HEK293 (cell line): ENCODE data around the gene OPA3.
A peak's percentile ranks its signal among the peaks of the same experiment; 100 is the strongest.

ENCODE experiments used
- ATF2 ChIP-seq: fragments of 450-650 bp; formaldehyde crosslinking; IDR thresholded peaks from 2 replicates; pipeline ENCODE4 v1.5.1; 2016; ENCODE audit warnings: missing biosample characterization, missing genetic modification characterization, low read depth
- GLI4 ChIP-seq: fragments of 450-650 bp; formaldehyde crosslinking; IDR thresholded peaks from 2 replicates; pipeline ENCODE4 v1.5.1; 2016; ENCODE audit warnings: missing biosample characterization, missing genetic modification characterization
- IKZF3 ChIP-seq: fragments of 450-650 bp; IDR thresholded peaks from 2 replicates; pipeline ENCODE4 v1.5.0; 2018; ENCODE audit warnings: missing biosample characterization, mild to moderate bottlenecking, missing genetic modification characterization, moderate library complexity
- KLF7 ChIP-seq: fragments of 450-650 bp; formaldehyde crosslinking; IDR thresholded peaks from 2 replicates; pipeline ENCODE4 v1.5.1; 2016; ENCODE audit warnings: missing biosample characterization, missing genetic modification characterization, borderline replicate concordance
- RBAK ChIP-seq: fragments of 450-650 bp; formaldehyde crosslinking; IDR thresholded peaks from 2 replicates; pipeline ENCODE4 v1.5.1; 2016; ENCODE audit warnings: missing biosample characterization, missing genetic modification characterization
- ZBTB20 ChIP-seq: fragments of 450-650 bp; formaldehyde crosslinking; IDR thresholded peaks from 2 replicates; pipeline ENCODE4 v1.5.1; 2016; ENCODE audit warnings: missing biosample characterization, missing genetic modification characterization
- ZBTB6 ChIP-seq: fragments of 450-650 bp; formaldehyde crosslinking; IDR thresholded peaks from 2 replicates; pipeline ENCODE4 v1.5.1; 2017; ENCODE audit warnings: missing biosample characterization, missing genetic modification characterization
- ZBTB8A ChIP-seq: fragments of 450-650 bp; formaldehyde crosslinking; IDR thresholded peaks from 2 replicates; pipeline ENCODE4 v1.5.1; 2016; ENCODE audit warnings: missing biosample characterization, missing genetic modification characterization
- ZNF10 ChIP-seq: fragments of 450-650 bp; formaldehyde crosslinking; IDR thresholded peaks from 2 replicates; pipeline ENCODE4 v1.5.1; 2017; ENCODE audit warnings: missing biosample characterization, missing genetic modification characterization
- ZNF133 ChIP-seq: fragments of 450-650 bp; formaldehyde crosslinking; IDR thresholded peaks from 2 replicates; pipeline ENCODE4 v1.5.1; 2016; ENCODE audit warnings: missing biosample characterization, missing genetic modification characterization
- ZNF138 ChIP-seq: fragments of 450-650 bp; formaldehyde crosslinking; IDR thresholded peaks from 2 replicates; pipeline ENCODE4 v1.5.1; 2016; ENCODE audit warnings: missing biosample characterization, missing genetic modification characterization, borderline replicate concordance
- ZNF157 ChIP-seq: fragments of 450-650 bp; formaldehyde crosslinking; IDR thresholded peaks from 2 replicates; pipeline ENCODE4 v1.5.1; 2016; ENCODE audit warnings: missing biosample characterization, missing genetic modification characterization
- ZNF169 ChIP-seq: fragments of 450-650 bp; formaldehyde crosslinking; IDR thresholded peaks from 2 replicates; pipeline ENCODE4 v1.5.1; 2016; ENCODE audit warnings: missing biosample characterization, missing genetic modification characterization
- ZNF174 ChIP-seq: fragments of 450-650 bp; formaldehyde crosslinking; IDR thresholded peaks from 2 replicates; pipeline ENCODE4 v1.5.0; 2017; ENCODE audit warnings: missing biosample characterization, mild to moderate bottlenecking, missing genetic modification characterization
- ZNF175 ChIP-seq: fragments of 450-650 bp; formaldehyde crosslinking; IDR thresholded peaks from 2 replicates; pipeline ENCODE4 v1.5.1; 2016; ENCODE audit warnings: missing biosample characterization, missing genetic modification characterization
- ZNF18 ChIP-seq: fragments of 450-650 bp; formaldehyde crosslinking; IDR thresholded peaks from 2 replicates; pipeline ENCODE4 v1.5.1; 2016; ENCODE audit warnings: missing biosample characterization, missing genetic modification characterization
- ZNF184 ChIP-seq: fragments of 450-650 bp; IDR thresholded peaks from 2 replicates; pipeline ENCODE4 v1.5.1; 2018; ENCODE audit warnings: missing biosample characterization, mild to moderate bottlenecking, missing genetic modification characterization
- ZNF2 ChIP-seq: fragments of 450-650 bp; formaldehyde crosslinking; IDR thresholded peaks from 2 replicates; pipeline ENCODE4 v1.5.1; 2016; ENCODE audit warnings: missing biosample characterization, missing genetic modification characterization
- ZNF214 ChIP-seq: fragments of 450-650 bp; formaldehyde crosslinking; IDR thresholded peaks from 2 replicates; pipeline ENCODE4 v1.5.1; 2017; ENCODE audit warnings: missing biosample characterization, mild to moderate bottlenecking, missing genetic modification characterization, borderline replicate concordance
- ZNF302 ChIP-seq: fragments of 450-650 bp; formaldehyde crosslinking; IDR thresholded peaks from 2 replicates; pipeline ENCODE4 v1.5.1; 2016; ENCODE audit warnings: missing biosample characterization, missing genetic modification characterization, low read depth
- ZNF311 ChIP-seq: fragments of 450-650 bp; formaldehyde crosslinking; IDR thresholded peaks from 2 replicates; pipeline ENCODE4 v1.5.1; 2017; ENCODE audit warnings: missing biosample characterization, missing genetic modification characterization, borderline replicate concordance
- ZNF391 ChIP-seq: fragments of 450-650 bp; formaldehyde crosslinking; IDR thresholded peaks from 2 replicates; pipeline ENCODE4 v1.5.1; 2016; ENCODE audit warnings: low read depth, missing biosample characterization, missing genetic modification characterization, borderline replicate concordance
- ZNF433 ChIP-seq: fragments of 450-650 bp; formaldehyde crosslinking; IDR thresholded peaks from 2 replicates; pipeline ENCODE4 v1.5.1; 2016; ENCODE audit warnings: missing biosample characterization, missing genetic modification characterization, low read depth
- ZNF510 ChIP-seq: fragments of 450-650 bp; formaldehyde crosslinking; IDR thresholded peaks from 2 replicates; pipeline ENCODE4 v1.5.1; 2018; ENCODE audit warnings: mild to moderate bottlenecking, missing genetic modification characterization, missing biosample characterization; ENCODE audit not compliant: insufficient replicate concordance
- ZNF544 ChIP-seq: fragments of 450-650 bp; formaldehyde crosslinking; IDR thresholded peaks from 2 replicates; pipeline ENCODE4 v1.5.0; 2017; ENCODE audit warnings: missing biosample characterization, missing genetic modification characterization
- ZNF560 ChIP-seq: fragments of 450-650 bp; formaldehyde crosslinking; IDR thresholded peaks from 2 replicates; pipeline ENCODE4 v1.5.1; 2017; ENCODE audit warnings: missing biosample characterization, missing genetic modification characterization, borderline replicate concordance
- TF ChIP-seq, protein P1 (sequence below): fragments of 450-650 bp; formaldehyde crosslinking; IDR thresholded peaks from 2 replicates; pipeline ENCODE4 v1.5.1; 2016; ENCODE audit warnings: missing biosample characterization, missing genetic modification characterization
- TF ChIP-seq, protein P2 (sequence below): fragments of 450-650 bp; formaldehyde crosslinking; IDR thresholded peaks from 2 replicates; pipeline ENCODE4 v1.5.1; 2017; ENCODE audit warnings: missing biosample characterization, missing genetic modification characterization
- TF ChIP-seq, protein P3 (sequence below): fragments of 450-650 bp; formaldehyde crosslinking; IDR thresholded peaks from 2 replicates; pipeline ENCODE4 v1.5.1; 2016; ENCODE audit warnings: missing biosample characterization, missing genetic modification characterization
- TF ChIP-seq, protein P4 (sequence below): fragments of 450-650 bp; IDR thresholded peaks from 2 replicates; pipeline ENCODE4 v1.5.1; 2018; ENCODE audit warnings: missing biosample characterization, mild to moderate bottlenecking, missing genetic modification characterization

Gene OPA3

DNA sequence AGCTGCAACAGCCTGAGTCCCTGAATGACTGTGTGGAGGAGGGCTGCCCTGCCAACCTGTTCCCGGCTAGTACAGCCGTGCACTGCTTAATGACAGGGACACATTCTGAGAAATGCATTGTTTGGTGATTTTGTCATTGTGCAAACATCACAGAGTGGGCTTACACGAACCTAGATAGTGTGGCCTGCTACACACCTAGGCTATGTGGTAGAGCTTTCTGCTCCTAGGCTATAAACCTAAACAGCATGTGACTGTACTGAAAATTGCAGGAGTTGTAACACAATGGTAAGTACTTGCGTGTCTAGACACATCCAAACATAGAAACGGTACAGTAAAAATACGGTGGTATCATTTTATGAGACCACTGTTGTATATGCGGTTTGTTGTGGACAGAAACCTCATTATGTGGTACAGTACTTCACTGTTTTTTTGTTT lies 42.4 kb downstream of the OPA3 start (continued):
- TF ChIP-seq, protein P1, sequence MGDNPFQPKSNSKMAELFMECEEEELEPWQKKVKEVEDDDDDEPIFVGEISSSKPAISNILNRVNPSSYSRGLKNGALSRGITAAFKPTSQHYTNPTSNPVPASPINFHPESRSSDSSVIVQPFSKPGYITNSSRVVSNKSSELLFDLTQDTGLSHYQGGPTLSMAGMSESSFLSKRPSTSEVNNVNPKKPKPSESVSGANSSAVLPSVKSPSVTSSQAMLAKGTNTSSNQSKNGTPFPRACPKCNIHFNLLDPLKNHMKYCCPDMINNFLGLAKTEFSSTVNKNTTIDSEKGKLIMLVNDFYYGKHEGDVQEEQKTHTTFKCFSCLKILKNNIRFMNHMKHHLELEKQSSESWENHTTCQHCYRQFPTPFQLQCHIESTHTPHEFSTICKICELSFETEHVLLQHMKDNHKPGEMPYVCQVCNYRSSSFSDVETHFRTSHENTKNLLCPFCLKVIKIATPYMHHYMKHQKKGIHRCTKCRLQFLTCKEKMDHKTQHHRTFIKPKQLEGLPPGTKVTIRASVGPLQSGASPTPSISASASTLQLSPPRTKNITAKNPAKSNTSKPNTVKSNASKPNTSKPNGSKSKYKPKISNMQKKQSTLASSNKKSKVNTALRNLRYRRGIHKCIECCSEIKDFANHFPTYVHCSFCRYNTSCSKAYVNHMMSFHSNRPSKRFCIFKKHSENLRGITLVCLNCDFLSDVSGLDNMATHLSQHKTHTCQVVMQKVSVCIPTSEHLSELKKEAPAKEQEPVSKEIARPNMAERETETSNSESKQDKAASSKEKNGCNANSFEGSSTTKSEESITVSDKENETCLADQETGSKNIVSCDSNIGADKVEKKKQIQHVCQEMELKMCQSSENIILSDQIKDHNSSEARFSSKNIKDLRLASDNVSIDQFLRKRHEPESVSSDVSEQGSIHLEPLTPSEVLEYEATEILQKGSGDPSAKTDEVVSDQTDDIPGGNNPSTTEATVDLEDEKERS: no peak
- TF ChIP-seq ZNF214 (tag by site-specific recombination) (no peak), ZNF544 (no peak), ZNF174 (no peak), ZNF169 (tag by site-specific recombination) (no peak), ZNF391 (peak; percentile 44; the same call in 1 of the 2 replicates), ZNF433 (tag by site-specific recombination) (no peak), ZNF175 (tag by site-specific recombination) (no peak), KLF7 (tag by site-specific recombination) (no peak), ZBTB8A (tag by site-specific recombination) (no peak), ZNF10 (tag by site-specific recombination) (peak; percentile 92), ZNF157 (tag by site-specific recombination) (no peak), ATF2 (tag by site-specific recombination) (peak; percentile 47), ZBTB20 (tag by site-specific recombination) (no peak), IKZF3 (tag by site-specific recombination) (peak; percentile 32; the same call in 1 of the 2 replicates), GLI4 (tag by site-specific recombination) (no peak), ZNF560 (tag by site-specific recombination) (no peak), ZNF2 (tag by site-specific recombination) (no peak), RBAK (tag by site-specific recombination) (no peak), ZNF184 (tag by site-specific recombination) (no peak), ZNF311 (no peak), ZNF138 (tag by site-specific recombination) (no peak), ZNF510 (tag by site-specific recombination) (no peak), ZNF133 (no peak), ZNF302 (tag by site-specific recombination) (no peak), ZBTB6 (tag by site-specific recombination) (no peak), ZNF18 (tag by site-specific recombination) (peak; percentile 49)
- TF ChIP-seq, protein P2, sequence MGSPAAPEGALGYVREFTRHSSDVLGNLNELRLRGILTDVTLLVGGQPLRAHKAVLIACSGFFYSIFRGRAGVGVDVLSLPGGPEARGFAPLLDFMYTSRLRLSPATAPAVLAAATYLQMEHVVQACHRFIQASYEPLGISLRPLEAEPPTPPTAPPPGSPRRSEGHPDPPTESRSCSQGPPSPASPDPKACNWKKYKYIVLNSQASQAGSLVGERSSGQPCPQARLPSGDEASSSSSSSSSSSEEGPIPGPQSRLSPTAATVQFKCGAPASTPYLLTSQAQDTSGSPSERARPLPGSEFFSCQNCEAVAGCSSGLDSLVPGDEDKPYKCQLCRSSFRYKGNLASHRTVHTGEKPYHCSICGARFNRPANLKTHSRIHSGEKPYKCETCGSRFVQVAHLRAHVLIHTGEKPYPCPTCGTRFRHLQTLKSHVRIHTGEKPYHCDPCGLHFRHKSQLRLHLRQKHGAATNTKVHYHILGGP (tag by site-specific recombination): peak; percentile 47; the same call in 1 of the 2 replicates
- TF ChIP-seq, protein P3, sequence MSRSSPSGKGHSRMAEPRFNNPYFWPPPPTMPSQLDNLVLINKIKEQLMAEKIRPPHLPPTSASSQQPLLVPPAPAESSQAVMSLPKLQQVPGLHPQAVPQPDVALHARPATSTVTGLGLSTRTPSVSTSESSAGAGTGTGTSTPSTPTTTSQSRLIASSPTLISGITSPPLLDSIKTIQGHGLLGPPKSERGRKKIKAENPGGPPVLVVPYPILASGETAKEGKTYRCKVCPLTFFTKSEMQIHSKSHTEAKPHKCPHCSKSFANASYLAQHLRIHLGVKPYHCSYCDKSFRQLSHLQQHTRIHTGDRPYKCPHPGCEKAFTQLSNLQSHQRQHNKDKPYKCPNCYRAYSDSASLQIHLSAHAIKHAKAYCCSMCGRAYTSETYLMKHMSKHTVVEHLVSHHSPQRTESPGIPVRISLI (tag by site-specific recombination): peak; percentile 64; the same call in 1 of the 2 replicates
- TF ChIP-seq, protein P4, sequence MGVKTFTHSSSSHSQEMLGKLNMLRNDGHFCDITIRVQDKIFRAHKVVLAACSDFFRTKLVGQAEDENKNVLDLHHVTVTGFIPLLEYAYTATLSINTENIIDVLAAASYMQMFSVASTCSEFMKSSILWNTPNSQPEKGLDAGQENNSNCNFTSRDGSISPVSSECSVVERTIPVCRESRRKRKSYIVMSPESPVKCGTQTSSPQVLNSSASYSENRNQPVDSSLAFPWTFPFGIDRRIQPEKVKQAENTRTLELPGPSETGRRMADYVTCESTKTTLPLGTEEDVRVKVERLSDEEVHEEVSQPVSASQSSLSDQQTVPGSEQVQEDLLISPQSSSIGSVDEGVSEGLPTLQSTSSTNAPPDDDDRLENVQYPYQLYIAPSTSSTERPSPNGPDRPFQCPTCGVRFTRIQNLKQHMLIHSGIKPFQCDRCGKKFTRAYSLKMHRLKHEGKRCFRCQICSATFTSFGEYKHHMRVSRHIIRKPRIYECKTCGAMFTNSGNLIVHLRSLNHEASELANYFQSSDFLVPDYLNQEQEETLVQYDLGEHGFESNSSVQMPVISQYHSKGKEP (tag by site-specific recombination): peak; percentile 91
